CD4-positive, alpha-beta T cell treated with Interleukin-6 at 100 ng/mL for 8 hours (primary cell): ENCODE data around the gene NUDT4B.
"Not testable (repeated sequence)": the region's sequence is repeated elsewhere in the genome, so short reads cannot be mapped to it uniquely, and the experiment has no call there.

Experiments used
- DNase-seq: peaks from one replicate; pipeline ENCODE4 v3.0.0-alpha.2; 2020; ENCODE audit warnings: mixed read lengths, low spot score

The NUDT4B gene

GRCh38 chr1:148748563-148749334, at the start of gene NUDT4B:
Gene NUDT4B (plus strand): TSS chr1:148748774. CDS start chr1:148748953, 179 bp downstream.
- not testable (repeated sequence) for DNase-seq

GRCh38 chr1:148699357-148699756, 49.2 kb upstream of the NUDT4B start:
- DNase-seq, result not testable (repeated sequence)

- not testable (repeated sequence) for DNase-seq
These were observed 46.3 kb upstream of the NUDT4B start for GRCh38 chr1:148702242-148702641.

- not testable (repeated sequence) for DNase-seq
These were observed 44.5 kb upstream of the NUDT4B start for GRCh38 chr1:148703973-148704591.

- DNase-seq, result not testable (repeated sequence)
These were observed 43.1 kb upstream of the NUDT4B start for GRCh38 chr1:148705316-148705948.

GRCh38 chr1:148708779-148709333, 39.7 kb upstream of the NUDT4B start:
- DNase-seq, result not testable (repeated sequence)

- not testable (repeated sequence) for DNase-seq
These were observed 37.6 kb upstream of the NUDT4B start for GRCh38 chr1:148710772-148711523.

- not testable (repeated sequence) for DNase-seq
These were observed 36.2 kb upstream of the NUDT4B start for GRCh38 chr1:148712353-148712752.

GRCh38 chr1:148715518-148715917, 33.1 kb upstream of the NUDT4B start:
- not testable (repeated sequence) for DNase-seq

GRCh38 chr1:148716966-148717520, 31.5 kb upstream of the NUDT4B start:
- not testable (repeated sequence) for DNase-seq

- DNase-seq, result not testable (repeated sequence)
These were observed 27.7 kb upstream of the NUDT4B start for GRCh38 chr1:148720918-148721317.

GRCh38 chr1:148722758-148723157, 25.8 kb upstream of the NUDT4B start:
- DNase-seq, result not testable (repeated sequence)

GRCh38 chr1:148723515-148723914, 25.1 kb upstream of the NUDT4B start:
- DNase-seq, result not testable (repeated sequence)

GRCh38 chr1:148724872-148725271, 23.7 kb upstream of the NUDT4B start:
- not testable (repeated sequence) for DNase-seq

GRCh38 chr1:148727862-148728261, 20.7 kb upstream of the NUDT4B start:
- DNase-seq, result not testable (repeated sequence)

GRCh38 chr1:148729128-148729527, 19.4 kb upstream of the NUDT4B start:
- DNase-seq, result not testable (repeated sequence)

GRCh38 chr1:148729541-148729940, 19.0 kb upstream of the NUDT4B start:
- not testable (repeated sequence) for DNase-seq

GRCh38 chr1:148732277-148732676, 16.3 kb upstream of the NUDT4B start:
- DNase-seq, result not testable (repeated sequence)

- DNase-seq, result not testable (repeated sequence)
These were observed 14.8 kb upstream of the NUDT4B start for GRCh38 chr1:148733585-148734310.

GRCh38 chr1:148734311-148734662, 14.3 kb upstream of the NUDT4B start:
- DNase-seq, result not testable (repeated sequence)

- DNase-seq, result not testable (repeated sequence)
These were observed 13.0 kb upstream of the NUDT4B start for GRCh38 chr1:148735538-148735937.
